IMR-90 (cell line): ENCODE data around the gene JMY. TPM values are rescaled to one million over a fixed set of nuclear protein-coding genes. Genes with fewer than 3 reads are reported as not detected.
A peak's percentile ranks its signal among the peaks of the same experiment; 100 is the strongest.

Experiments used
- ATAC-seq: fragments of 200-7000 bp; cut with Tn5 transposase; 2 replicates; pipeline ENCODE4 v1.9.1; 2020; ENCODE audit warnings: low read depth, mild to moderate bottlenecking, moderate library complexity
- BruUV-seq: library from RNA; stranded (reverse); fragments of 400-500 nt; replicated peaks from 2 replicates; lab custom pipeline; 2021; lab: Mats Ljungman, UMichigan
- CTCF ChIA-PET: fragments of 300-600 bp; formaldehyde crosslinking; extraction: SDS; loops from one replicate; lab custom pipeline; 2021; ENCODE audit warnings: antibody characterized with exemption; lab: Yijun Ruan, JAX
- POLR2A ChIA-PET: fragments of 300-600 bp; sonication (Branson Sonifier 250); formaldehyde crosslinking; loops from one replicate; lab custom pipeline; 2022; ENCODE audit warnings: antibody characterized with exemption; ENCODE audit not compliant: unreplicated experiment; lab: Charles Lee
- DNase-seq: peaks from one replicate; pipeline ENCODE4 v3.0.0; 2013
- H2AFZ ChIP-seq: replicated peaks from 2 replicates; pipeline ENCODE3; 2013; ENCODE audit warnings: low read length, mild to moderate bottlenecking; ENCODE audit not compliant: poor library complexity
- H2AK5ac ChIP-seq: 2 replicates; pipeline ENCODE4 v1.6.1; 2013; ENCODE audit warnings: low read depth, low read length, inconsistent platforms
- H2AK9ac ChIP-seq: replicated peaks from 2 replicates; pipeline ENCODE3; 2013; ENCODE audit warnings: mild to moderate bottlenecking, low read depth, low read length, moderate library complexity; ENCODE audit not compliant: poor library complexity
- H2BK120ac ChIP-seq: 2 replicates; pipeline ENCODE4 v1.6.1; 2013; ENCODE audit warnings: low read depth, low read length, inconsistent platforms
- H2BK15ac ChIP-seq: 3 replicates; pipeline ENCODE4 v1.6.1; 2013; ENCODE audit warnings: low read depth, low read length, inconsistent platforms
- H2BK20ac ChIP-seq: 2 replicates; pipeline ENCODE4 v1.6.1; 2013; ENCODE audit warnings: low read depth, mild to moderate bottlenecking, inconsistent platforms, low read length, moderate library complexity
- H2BK5ac ChIP-seq: 2 replicates; pipeline ENCODE4 v1.6.1; 2013; ENCODE audit warnings: mild to moderate bottlenecking, low read depth, low read length, inconsistent platforms; ENCODE audit not compliant: poor library complexity, severe bottlenecking
- H3K14ac ChIP-seq: replicated peaks from 2 replicates; pipeline ENCODE4 v1.6.1; 2013; ENCODE audit warnings: low read depth, low read length, inconsistent platforms
- H3K18ac ChIP-seq: 2 replicates; pipeline ENCODE4 v1.6.1; 2013; ENCODE audit warnings: low read depth, low read length, control low read depth
- H3K23ac ChIP-seq: 2 replicates; pipeline ENCODE4 v1.6.1; 2013; ENCODE audit warnings: low read depth, low read length, inconsistent platforms
- H3K27ac ChIP-seq: 2 replicates; pipeline ENCODE4 v1.5.1; 2013; ENCODE audit warnings: mild to moderate bottlenecking, control low read depth, low read length; ENCODE audit not compliant: insufficient read depth
- H3K27me3 ChIP-seq: 2 replicates; pipeline ENCODE4 v1.6.1; 2013; ENCODE audit warnings: low read length; ENCODE audit not compliant: control insufficient read depth, insufficient read depth
- H3K36me3 ChIP-seq: 2 replicates; pipeline ENCODE4 v1.6.1; 2013; ENCODE audit warnings: low read length, mixed read lengths; ENCODE audit not compliant: control insufficient read depth, insufficient read depth
- H3K4ac ChIP-seq: 2 replicates; pipeline ENCODE4 v1.6.1; 2013; ENCODE audit warnings: low read depth, low read length, inconsistent platforms
- H3K4me1 ChIP-seq: 2 replicates; pipeline ENCODE4 v1.6.1; 2013; ENCODE audit warnings: low read length, mixed read lengths; ENCODE audit not compliant: control insufficient read depth, insufficient read depth
- H3K4me2 ChIP-seq: 2 replicates; pipeline ENCODE4 v1.6.1; 2013; ENCODE audit warnings: low read depth, mild to moderate bottlenecking, control low read depth, low read length, moderate library complexity
- H3K4me3 ChIP-seq: 2 replicates; pipeline ENCODE4 v1.5.1; 2013; ENCODE audit warnings: low read depth, mild to moderate bottlenecking, control low read depth, low read length, moderate library complexity; ENCODE audit not compliant: insufficient read depth
- H3K56ac ChIP-seq: 2 replicates; pipeline ENCODE4 v1.6.1; 2013; ENCODE audit warnings: low read length, inconsistent platforms; ENCODE audit not compliant: insufficient read depth; ENCODE audit errors: extremely low read depth
- H3K79me1 ChIP-seq, 2 experiments: 2 replicates each; pipeline ENCODE4 v1.6.1; 2013; ENCODE audit warnings: low read length in 2 of 2, inconsistent platforms in 1 of 2, low read depth in 1 of 2
- H3K9ac ChIP-seq: 2 replicates; pipeline ENCODE4 v1.6.1; 2013; ENCODE audit warnings: low read depth, low read length, control low read depth
- H3K9me1 ChIP-seq: 2 replicates; pipeline ENCODE4 v1.6.1; 2013; ENCODE audit warnings: low read length, inconsistent platforms; ENCODE audit not compliant: insufficient read depth
- H3K9me3 ChIP-seq: 2 replicates; pipeline ENCODE4 v1.6.1; 2013; ENCODE audit warnings: low read length; ENCODE audit not compliant: control insufficient read depth, insufficient read depth
- H4K20me1 ChIP-seq: 2 replicates; pipeline ENCODE4 v1.6.1; 2013; ENCODE audit warnings: low read length, inconsistent platforms; ENCODE audit not compliant: insufficient read depth
- H4K5ac ChIP-seq: 2 replicates; pipeline ENCODE4 v1.6.1; 2013; ENCODE audit warnings: mild to moderate bottlenecking, low read depth, low read length, control low read depth
- H4K8ac ChIP-seq, 2 experiments: 2 replicates each; pipeline ENCODE4 v1.6.1; 2013; ENCODE audit warnings: low read depth in 2 of 2, low read length in 2 of 2, control low read depth in 1 of 2, inconsistent platforms in 1 of 2
- H4K91ac ChIP-seq: 2 replicates; pipeline ENCODE4 v1.6.1; 2013; ENCODE audit warnings: low read depth, low read length, inconsistent platforms; ENCODE audit not compliant: insufficient read depth
- CEBPB ChIP-seq: IDR thresholded peaks from 2 replicates; pipeline ENCODE4 v1.6.1; 2012; ENCODE audit warnings: low read depth, low read length, improper control_type of control experiment
- MAZ ChIP-seq: IDR thresholded peaks from 2 replicates; pipeline ENCODE4 v1.6.1; 2012; ENCODE audit warnings: low read depth, mild to moderate bottlenecking, low read length, improper control_type of control experiment, moderate library complexity, borderline replicate concordance
- WGBS, 2 experiments: methylation state at CpG; one replicate each; pipeline versions ENCODE4 v1.1.5 to v1.1.7; 2013; ENCODE audit warnings: missing lambda C conversion rate in 2 of 2; ENCODE audit not compliant: insufficient read length in 1 of 2; ENCODE audit errors: extremely low coverage in 2 of 2; 5-methylcytosine and 5-hydroxymethylcytosine counted together
- dilution Hi-C: fragments of 300-500 bp; cut with HindIII; formaldehyde crosslinking; loops from one replicate; pipeline ENCODE4 v1.14.3; 2018; ENCODE audit warnings: low sequenced_read_pairs; ENCODE audit not compliant: unreplicated experiment
- in situ Hi-C: fragments of 300-500 bp; cut with MboI; formaldehyde crosslinking; loops from 3 replicates; pipeline ENCODE4 v1.14.3; 2019; ENCODE audit warnings: low sequenced_read_pairs, inconsistent platforms, mixed read lengths
- intact Hi-C: fragments of 100-400 bp; cut with micrococcal nuclease; formaldehyde crosslinking; loops from 2 replicates; pipeline ENCODE4 v1.10.0; 2022
- polyA plus RNA-seq, 3 experiments: library from polyadenylated mRNA; depleted of rRNA; stranded (reverse); fragments of >200 nt; gene quantifications; 2 replicates each; pipeline ENCODE4 v1.2.3, GENCODE V29; 2012; ENCODE audit warnings: low replicate concordance in 1 of 3
- total RNA-seq: library from RNA; depleted of rRNA; stranded (reverse); fragments of >200 nt; gene quantifications from 2 replicates; pipeline ENCODE4 v1.2.3, GENCODE V29; 2012

JMY gene
- total and polyA plus RNA-seq, 2 of the 4 experiments (the other 2 are of a cell fraction), result 1.7 to 3.2 TPM

DNA sequence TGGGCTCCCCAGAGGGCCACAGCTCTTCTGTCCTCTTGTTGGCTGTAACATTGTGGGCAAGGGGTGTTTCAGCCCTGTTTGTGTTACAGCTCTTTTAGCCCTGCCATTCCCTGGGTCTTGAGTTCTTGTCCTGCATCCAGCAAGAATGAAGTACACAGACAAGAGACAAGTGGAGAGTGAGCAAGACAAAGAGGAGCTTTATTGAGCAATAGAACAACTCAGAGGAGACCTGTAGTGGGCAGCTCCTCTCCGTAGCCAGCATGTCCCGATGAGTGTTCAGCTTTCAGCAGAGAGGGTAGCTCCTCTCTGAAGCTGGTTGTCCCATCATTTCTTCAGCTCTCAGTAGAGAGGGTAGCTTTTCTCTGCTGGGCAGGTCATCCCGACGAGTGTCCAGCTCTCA, 22.9 kb downstream of the JMY start:
- DNase-seq (no peak), ATAC-seq (no peak)
- Histone ChIP-seq H3K14ac (no peak overlapping the region), H2BK15ac (no peak overlapping the region), H2BK5ac (no peak overlapping the region), H3K18ac (no peak overlapping the region), H3K9me1 (peaks cover 12% of the 10 kb centered on the region), H3K4me3 (no peak overlapping the region), H3K9ac (no peak overlapping the region), H2AK9ac (no peak overlapping the region), H2AFZ (no peak overlapping the region), H3K36me3 (no peaks in the 10 kb centered on the region), H4K5ac (no peak overlapping the region), H3K56ac (no peak overlapping the region), H4K91ac (no peak overlapping the region), H4K8ac (no peak overlapping the region), H3K27me3 (no peaks in the 10 kb centered on the region), H3K79me1 (peaks cover 2 to 5% of the 10 kb centered on the region in 2 experiments; a peak in 2 of 4 replicates), H2AK5ac (no peak overlapping the region), H2BK120ac (no peak overlapping the region), H4K20me1 (peaks cover 12% of the 10 kb centered on the region), H2BK20ac (no peak overlapping the region), H3K9me3 (no peaks in the 10 kb centered on the region), H3K4ac (no peak overlapping the region), H3K4me1 (no peaks in the 10 kb centered on the region), H3K4me2 (no peak overlapping the region), H3K27ac (no peak overlapping the region), H3K23ac (no peak overlapping the region)
- POLR2A ChIA-PET, result interaction anchor here (0.5 kb wide), 1 partner anchor 30 kb away, joined by 3 read pairs; no protein-coding TSS in a partner anchor
- in situ Hi-C loops (no loop called here), dilution Hi-C loops (no loop called here), intact Hi-C loops (no loop called here)
- no CpG with 5 or more reads among the region's 4 CpGs for WGBS, 2 experiments
- CTCF ChIA-PET, result interaction anchor here (0.8 kb wide), 1 partner anchor 209 kb away, joined by 3 read pairs; no protein-coding TSS in a partner anchor
- no TSS peak for BruUV-seq
- TF ChIP-seq CEBPB (peak; percentile 30; the same call in 1 of the 2 replicates), MAZ (no peak)
